Hypothalamus (tissue), 51 donors: Measurements from ENCODE around the gene STK10.

Experiments used
- DNase-seq, 51 donors: peaks; one replicate each; lab custom pipeline; 2025; lab: John Stamatoyannopoulos, UW

The STK10 gene

DNA sequence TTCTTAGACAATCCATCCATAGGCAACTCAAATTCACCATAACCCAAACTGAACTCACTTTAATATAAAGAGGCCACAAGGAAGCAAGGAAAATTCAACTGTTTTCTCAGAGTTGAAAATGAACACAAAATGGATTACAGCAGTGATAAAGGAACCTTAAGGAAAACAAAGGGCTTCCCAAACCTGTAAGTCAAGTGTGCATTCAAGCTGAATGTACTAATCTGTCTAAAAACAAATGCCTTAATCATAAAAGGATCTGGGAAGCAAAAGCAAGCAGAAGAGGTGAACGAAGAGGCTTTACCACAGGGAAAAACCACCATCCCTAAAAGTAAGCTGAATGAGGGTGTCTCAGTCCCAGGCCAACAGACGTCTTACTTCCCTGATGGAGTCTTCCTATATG lies 195.2 kb downstream of the STK10 start:
- no peak for DNase-seq

DNA sequence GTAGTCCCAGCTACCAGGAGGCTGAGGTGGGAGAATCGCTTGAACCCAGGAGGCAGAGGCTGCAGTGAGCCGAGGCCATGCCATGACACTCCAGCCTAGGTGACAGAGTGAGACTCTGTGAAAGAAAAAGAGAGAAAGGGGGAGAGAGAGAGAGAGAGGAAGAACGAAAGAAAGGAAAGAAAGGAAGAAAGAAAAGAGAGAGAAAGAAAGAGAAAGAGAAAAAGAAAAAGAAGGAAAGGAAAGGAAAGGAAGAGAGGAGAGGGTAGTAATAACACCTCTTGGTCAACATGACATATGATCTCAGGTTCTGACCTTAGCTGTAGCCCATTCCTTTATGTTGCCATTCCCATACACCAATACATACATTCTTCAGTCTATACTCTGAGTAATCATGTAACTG lies 195.7 kb downstream of the STK10 start:
- DNase-seq: no peak
